Fibroblast of pulmonary artery (primary cell): Measurements from ENCODE around the gene LRRC8E.
A peak's percentile ranks its signal among the peaks of the same experiment; 100 is the strongest.

Experiments used
- DNase-seq: peaks from one replicate; pipeline ENCODE4 v3.0.0-alpha.2; 2010; ENCODE audit warnings: low read depth
- H3K4me3 ChIP-seq: replicated peaks from 2 replicates; pipeline ENCODE4 v1.5.1; 2011; ENCODE audit warnings: low read depth, mild to moderate bottlenecking, control low read depth, low read length, moderate library complexity
- CTCF ChIP-seq: IDR thresholded peaks from 2 replicates; pipeline ENCODE4 v1.5.1; 2011; ENCODE audit warnings: mild to moderate bottlenecking, control low read depth, low read length, inconsistent platforms; ENCODE audit errors: missing control alignments

Gene LRRC8E

GRCh38 chr19:7868671-7869452 is 19.4 kb upstream of the LRRC8E start:
- DNase-seq: peak; percentile 62
- peak overlapping the region; percentile 30 for H3K4me3 ChIP-seq
- peak; percentile 26 for TF ChIP-seq CTCF

- peak overlapping the region; percentile 29 for H3K4me3 ChIP-seq
- TF ChIP-seq CTCF: no peak
- DNase-seq: peak; percentile 40
These were observed 18.8 kb upstream of the LRRC8E start for GRCh38 chr19:7869453-7869909.

- TF ChIP-seq CTCF: no peak
- peak; percentile 23 for DNase-seq
- H3K4me3 ChIP-seq: no peak overlapping the region
These were observed 18.3 kb upstream of the LRRC8E start for GRCh38 chr19:7869910-7870511.

GRCh38 chr19:7870571-7871436 is 17.5 kb upstream of the LRRC8E start:
- no peak overlapping the region for H3K4me3 ChIP-seq
- no peak for TF ChIP-seq CTCF
- DNase-seq: peak; percentile 36

GRCh38 chr19:7871437-7872305 is 16.6 kb upstream of the LRRC8E start:
- H3K4me3 ChIP-seq: peak overlapping the region; percentile 51
- peak; percentile 95 for DNase-seq

More at GRCh38 chr19:7871437-7872305, 16.6 kb upstream of the LRRC8E start:
- TF ChIP-seq CTCF: no peak
